Neural cell (in vitro differentiated cells): Measurements from ENCODE around the gene REV1.

Source experiments
- CTCF ChIP-seq: fragments of 450-650 bp; IDR thresholded peaks from 2 replicates; pipeline ENCODE4 v1.5.1; 2014; ENCODE audit warnings: antibody characterized with exemption, mild to moderate bottlenecking, moderate library complexity; ENCODE audit not compliant: poor library complexity, severe bottlenecking
- EP300 ChIP-seq: fragments of 450-650 bp; conservative IDR thresholded peaks from 2 replicates; pipeline ENCODE4 v1.6.1; 2014; ENCODE audit warnings: antibody characterized with exemption, mild to moderate bottlenecking, moderate library complexity; ENCODE audit not compliant: poor library complexity, severe bottlenecking
- POLR2AphosphoS5 ChIP-seq: IDR thresholded peaks from 2 replicates; pipeline ENCODE4 v1.6.1; 2012
- RAD21 ChIP-seq: fragments of 450-650 bp; conservative IDR thresholded peaks from 2 replicates; pipeline ENCODE4 v1.6.1; 2014; ENCODE audit warnings: antibody characterized with exemption, mild to moderate bottlenecking, moderate library complexity

- TF ChIP-seq CTCF (no peak), RAD21 (no peak), EP300 (no peak), POLR2AphosphoS5 (no peak)
Observed at GRCh38 chr2:99471654-99472599, 17.9 kb downstream of the REV1 start.
